ENCODE data around the gene EFCAB5.
"Not testable (repeated sequence)": the region's sequence is repeated elsewhere in the genome, so short reads cannot be mapped to it uniquely, and the experiment has no call there.

DNA sequence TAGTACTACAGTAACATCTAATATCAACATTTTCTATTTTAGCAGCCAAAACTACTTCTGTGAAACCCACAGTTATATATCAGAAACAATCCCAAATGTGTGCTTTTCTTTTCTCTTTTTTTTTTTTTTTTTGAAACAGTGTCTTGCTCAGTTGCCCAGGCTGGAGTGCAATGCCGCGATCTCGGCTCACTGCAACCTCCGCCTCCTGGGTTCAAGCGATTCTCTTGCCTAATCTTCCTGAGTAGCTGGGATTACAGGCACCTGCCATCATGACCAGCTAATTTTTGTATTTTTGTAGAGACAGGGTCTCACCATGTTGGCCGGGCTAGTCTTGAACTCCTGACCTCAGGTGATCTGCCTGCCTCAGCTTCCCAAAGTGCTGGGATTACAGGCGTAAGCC, 177.2 kb downstream of the EFCAB5 start:
- TF ChIP-seq, protein P1, sequence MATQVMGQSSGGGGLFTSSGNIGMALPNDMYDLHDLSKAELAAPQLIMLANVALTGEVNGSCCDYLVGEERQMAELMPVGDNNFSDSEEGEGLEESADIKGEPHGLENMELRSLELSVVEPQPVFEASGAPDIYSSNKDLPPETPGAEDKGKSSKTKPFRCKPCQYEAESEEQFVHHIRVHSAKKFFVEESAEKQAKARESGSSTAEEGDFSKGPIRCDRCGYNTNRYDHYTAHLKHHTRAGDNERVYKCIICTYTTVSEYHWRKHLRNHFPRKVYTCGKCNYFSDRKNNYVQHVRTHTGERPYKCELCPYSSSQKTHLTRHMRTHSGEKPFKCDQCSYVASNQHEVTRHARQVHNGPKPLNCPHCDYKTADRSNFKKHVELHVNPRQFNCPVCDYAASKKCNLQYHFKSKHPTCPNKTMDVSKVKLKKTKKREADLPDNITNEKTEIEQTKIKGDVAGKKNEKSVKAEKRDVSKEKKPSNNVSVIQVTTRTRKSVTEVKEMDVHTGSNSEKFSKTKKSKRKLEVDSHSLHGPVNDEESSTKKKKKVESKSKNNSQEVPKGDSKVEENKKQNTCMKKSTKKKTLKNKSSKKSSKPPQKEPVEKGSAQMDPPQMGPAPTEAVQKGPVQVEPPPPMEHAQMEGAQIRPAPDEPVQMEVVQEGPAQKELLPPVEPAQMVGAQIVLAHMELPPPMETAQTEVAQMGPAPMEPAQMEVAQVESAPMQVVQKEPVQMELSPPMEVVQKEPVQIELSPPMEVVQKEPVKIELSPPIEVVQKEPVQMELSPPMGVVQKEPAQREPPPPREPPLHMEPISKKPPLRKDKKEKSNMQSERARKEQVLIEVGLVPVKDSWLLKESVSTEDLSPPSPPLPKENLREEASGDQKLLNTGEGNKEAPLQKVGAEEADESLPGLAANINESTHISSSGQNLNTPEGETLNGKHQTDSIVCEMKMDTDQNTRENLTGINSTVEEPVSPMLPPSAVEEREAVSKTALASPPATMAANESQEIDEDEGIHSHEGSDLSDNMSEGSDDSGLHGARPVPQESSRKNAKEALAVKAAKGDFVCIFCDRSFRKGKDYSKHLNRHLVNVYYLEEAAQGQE (IDR thresholded peaks at IDR 0.05): not testable (repeated sequence)
- TF ChIP-seq YY1 (IDR thresholded peaks at IDR 0.05); RAD21 (IDR thresholded peaks at IDR 0.05); SP1 (IDR thresholded peaks at IDR 0.05); JUND (IDR thresholded peaks at IDR 0.05); TAF1 (conservative IDR thresholded peaks at IDR 0.05); GABPA (IDR thresholded peaks at IDR 0.05 in 1 of 2, conservative IDR thresholded peaks at IDR 0.05 in 1 of 2); RXRA (IDR thresholded peaks at IDR 0.05): not testable (repeated sequence)
- TF ChIP-seq, protein P2, sequence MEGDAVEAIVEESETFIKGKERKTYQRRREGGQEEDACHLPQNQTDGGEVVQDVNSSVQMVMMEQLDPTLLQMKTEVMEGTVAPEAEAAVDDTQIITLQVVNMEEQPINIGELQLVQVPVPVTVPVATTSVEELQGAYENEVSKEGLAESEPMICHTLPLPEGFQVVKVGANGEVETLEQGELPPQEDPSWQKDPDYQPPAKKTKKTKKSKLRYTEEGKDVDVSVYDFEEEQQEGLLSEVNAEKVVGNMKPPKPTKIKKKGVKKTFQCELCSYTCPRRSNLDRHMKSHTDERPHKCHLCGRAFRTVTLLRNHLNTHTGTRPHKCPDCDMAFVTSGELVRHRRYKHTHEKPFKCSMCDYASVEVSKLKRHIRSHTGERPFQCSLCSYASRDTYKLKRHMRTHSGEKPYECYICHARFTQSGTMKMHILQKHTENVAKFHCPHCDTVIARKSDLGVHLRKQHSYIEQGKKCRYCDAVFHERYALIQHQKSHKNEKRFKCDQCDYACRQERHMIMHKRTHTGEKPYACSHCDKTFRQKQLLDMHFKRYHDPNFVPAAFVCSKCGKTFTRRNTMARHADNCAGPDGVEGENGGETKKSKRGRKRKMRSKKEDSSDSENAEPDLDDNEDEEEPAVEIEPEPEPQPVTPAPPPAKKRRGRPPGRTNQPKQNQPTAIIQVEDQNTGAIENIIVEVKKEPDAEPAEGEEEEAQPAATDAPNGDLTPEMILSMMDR (IDR thresholded peaks at IDR 0.05; ENCODE audit: low read depth, low read length, missing input control): not testable (repeated sequence)
- TF ChIP-seq, protein P3, sequence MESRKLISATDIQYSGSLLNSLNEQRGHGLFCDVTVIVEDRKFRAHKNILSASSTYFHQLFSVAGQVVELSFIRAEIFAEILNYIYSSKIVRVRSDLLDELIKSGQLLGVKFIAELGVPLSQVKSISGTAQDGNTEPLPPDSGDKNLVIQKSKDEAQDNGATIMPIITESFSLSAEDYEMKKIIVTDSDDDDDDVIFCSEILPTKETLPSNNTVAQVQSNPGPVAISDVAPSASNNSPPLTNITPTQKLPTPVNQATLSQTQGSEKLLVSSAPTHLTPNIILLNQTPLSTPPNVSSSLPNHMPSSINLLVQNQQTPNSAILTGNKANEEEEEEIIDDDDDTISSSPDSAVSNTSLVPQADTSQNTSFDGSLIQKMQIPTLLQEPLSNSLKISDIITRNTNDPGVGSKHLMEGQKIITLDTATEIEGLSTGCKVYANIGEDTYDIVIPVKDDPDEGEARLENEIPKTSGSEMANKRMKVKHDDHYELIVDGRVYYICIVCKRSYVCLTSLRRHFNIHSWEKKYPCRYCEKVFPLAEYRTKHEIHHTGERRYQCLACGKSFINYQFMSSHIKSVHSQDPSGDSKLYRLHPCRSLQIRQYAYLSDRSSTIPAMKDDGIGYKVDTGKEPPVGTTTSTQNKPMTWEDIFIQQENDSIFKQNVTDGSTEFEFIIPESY (IDR thresholded peaks at IDR 0.05): not testable (repeated sequence)
- TF ChIP-seq, protein P4, sequence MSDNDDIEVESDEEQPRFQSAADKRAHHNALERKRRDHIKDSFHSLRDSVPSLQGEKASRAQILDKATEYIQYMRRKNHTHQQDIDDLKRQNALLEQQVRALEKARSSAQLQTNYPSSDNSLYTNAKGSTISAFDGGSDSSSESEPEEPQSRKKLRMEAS (IDR thresholded peaks at IDR 0.05): not testable (repeated sequence)
- TF ChIP-seq, protein P5, sequence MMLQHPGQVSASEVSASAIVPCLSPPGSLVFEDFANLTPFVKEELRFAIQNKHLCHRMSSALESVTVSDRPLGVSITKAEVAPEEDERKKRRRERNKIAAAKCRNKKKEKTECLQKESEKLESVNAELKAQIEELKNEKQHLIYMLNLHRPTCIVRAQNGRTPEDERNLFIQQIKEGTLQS (IDR thresholded peaks at IDR 0.05): not testable (repeated sequence)
